HG03558 (cell line): Measurements from ENCODE around the gene ZNF467.

Source experiments
- ATAC-seq: cut with Tn5 transposase; IDR thresholded peaks from one replicate; pipeline ENCODE4 v1.9.1; 2021; ENCODE audit warnings: moderate number of reproducible peaks; ENCODE audit not compliant: unreplicated experiment; ENCODE audit errors: extremely low read depth

The ZNF467 gene

DNA sequence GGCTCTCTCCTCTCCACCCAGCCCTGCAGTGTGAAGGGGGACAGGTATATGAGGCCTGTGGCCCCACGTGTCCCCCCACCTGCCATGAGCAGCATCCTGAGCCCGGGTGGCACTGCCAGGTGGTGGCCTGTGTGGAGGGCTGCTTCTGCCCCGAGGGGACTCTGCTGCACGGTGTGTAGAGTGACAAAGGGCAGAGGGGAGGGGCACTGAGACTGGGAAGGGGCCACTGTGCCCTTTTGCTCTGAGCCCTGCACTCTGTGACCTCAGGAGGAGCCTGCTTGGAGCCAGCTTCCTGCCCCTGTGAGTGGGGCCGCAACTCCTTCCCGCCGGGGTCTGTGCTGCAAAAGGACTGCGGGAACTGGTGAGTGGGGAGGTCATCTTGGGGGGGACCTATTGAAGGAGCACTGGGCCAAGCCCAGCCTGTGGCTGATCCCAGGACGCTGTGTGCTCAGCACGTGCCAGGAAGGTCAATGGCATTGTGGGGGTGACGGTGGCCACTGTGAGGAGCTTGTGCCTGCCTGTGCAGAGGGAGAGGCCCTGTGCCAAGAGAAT is 15.0 kb upstream of the ZNF467 start:
- ATAC-seq = no peak

- no peak for ATAC-seq
These were observed 14.3 kb upstream of the ZNF467 start for GRCh38 chr7:149787428-149788299.

- no peak for ATAC-seq
These were observed 12.6 kb upstream of the ZNF467 start for GRCh38 chr7:149785983-149786382.

- ATAC-seq = no peak
These were observed 12.0 kb upstream of the ZNF467 start for GRCh38 chr7:149785402-149785801.

- no peak for ATAC-seq
These were observed 10.8 kb upstream of the ZNF467 start for GRCh38 chr7:149784251-149784608.

DNA sequence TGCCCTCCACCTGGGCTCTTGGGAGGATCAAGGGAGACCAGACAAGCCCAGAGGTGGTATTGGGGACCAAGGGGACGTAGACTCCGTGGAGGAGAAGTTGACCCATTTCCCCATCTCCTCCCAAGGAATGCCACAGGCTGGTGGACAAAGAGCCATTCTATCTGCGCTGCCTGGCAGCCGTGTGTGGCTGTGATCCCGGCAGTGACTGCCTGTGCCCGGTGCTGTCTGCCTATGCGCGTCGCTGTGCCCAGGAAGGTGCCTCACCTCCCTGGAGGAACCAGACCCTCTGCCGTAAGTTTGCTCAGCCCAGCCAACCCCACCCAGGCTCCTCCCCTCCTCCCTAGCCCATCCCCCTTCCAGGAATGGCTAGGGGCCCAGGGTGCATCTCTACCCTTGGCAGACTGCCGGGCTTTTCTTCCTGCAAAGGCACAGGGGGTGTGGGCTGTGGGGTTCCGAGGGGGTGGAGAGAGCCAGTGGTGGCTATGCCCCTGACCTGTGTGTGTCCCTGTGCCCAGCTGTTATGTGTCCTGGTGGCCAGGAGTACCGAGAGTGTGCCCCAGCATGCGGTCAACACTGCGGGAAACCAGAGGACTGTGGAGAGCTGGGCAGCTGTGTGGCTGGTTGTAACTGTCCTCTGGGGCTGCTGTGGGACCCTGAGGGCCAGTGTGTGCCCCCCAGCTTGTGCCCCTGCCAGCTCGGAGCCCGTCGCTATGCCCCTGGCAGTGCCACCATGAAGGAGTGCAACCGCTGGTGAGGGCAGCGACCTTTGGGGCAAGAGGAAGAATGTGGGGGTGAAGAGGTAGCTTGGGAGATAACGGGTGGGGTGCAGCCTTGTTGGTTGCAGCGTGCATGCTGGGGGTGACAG is 10.2 kb upstream of the ZNF467 start:
- ATAC-seq = no peak

DNA sequence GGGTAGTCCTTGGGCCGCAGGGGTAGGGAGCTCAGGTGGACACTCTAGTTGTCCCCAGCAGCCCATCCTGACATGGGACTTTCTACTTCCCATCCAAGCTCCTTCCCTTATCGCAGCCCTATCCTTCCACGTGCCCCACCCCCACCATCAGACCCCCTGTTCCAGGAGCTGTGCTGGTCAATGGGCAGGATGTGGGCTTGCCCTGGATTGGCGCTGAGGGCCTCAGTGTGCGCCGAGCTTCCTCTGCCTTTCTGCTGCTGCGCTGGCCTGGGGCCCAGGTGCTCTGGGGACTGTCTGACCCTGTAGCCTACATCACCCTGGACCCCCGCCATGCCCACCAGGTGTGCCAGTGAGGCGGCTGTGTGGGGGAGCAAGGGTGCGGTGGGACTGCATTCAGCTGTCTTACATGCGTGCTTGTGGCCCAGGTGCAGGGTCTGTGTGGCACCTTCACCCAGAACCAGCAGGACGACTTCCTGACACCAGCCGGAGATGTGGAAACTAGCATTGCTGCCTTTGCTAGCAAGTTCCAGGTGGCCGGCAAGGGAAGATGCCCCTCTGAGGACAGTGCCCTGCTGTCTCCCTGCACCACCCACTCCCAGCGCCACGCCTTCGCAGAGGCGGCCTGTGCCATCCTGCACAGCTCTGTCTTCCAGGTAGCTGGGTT is 9.4 kb upstream of the ZNF467 start:
- ATAC-seq = no peak

DNA sequence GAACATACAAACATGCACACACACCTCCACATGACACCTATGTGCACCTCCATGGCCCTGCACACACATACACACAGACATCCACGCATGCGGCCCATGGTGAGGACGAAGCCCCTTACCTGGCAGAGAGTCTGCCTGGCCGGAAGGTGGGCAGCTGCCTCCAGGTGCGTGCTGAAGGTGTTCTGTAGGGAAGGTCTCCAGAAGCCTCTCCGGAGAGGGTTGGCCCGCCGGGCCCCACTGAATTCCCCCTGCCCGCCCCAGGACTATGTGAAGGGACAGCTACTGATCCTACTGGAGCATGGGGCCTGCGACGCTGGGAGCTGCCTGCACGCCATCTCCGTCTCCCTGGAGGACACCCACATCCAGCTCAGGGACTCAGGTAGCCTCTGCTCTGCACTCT is 8.5 kb upstream of the ZNF467 start:
- no peak for ATAC-seq

GRCh38 chr7:149780636-149781419 is 7.4 kb upstream of the ZNF467 start:
- ATAC-seq = no peak

DNA sequence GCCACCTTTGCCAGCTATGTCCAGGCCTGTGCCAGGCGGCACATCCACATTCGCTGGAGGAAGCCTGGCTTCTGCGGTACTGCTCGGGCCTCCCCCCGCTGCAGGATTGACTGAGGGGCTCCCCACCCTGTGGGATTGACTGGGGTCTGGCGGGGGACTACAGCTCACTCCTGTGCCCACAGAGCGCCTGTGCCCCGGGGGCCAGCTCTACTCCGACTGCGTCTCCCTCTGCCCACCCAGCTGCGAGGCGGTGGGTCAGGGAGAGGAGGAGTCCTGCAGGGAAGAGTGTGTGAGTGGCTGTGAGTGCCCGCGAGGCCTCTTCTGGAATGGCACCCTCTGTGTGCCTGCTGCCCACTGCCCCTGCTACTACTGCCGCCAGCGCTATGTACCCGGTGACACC is 6.7 kb upstream of the ZNF467 start:
- no peak for ATAC-seq

- no peak for ATAC-seq
These were observed 6.1 kb upstream of the ZNF467 start for GRCh38 chr7:149779502-149779805.

DNA sequence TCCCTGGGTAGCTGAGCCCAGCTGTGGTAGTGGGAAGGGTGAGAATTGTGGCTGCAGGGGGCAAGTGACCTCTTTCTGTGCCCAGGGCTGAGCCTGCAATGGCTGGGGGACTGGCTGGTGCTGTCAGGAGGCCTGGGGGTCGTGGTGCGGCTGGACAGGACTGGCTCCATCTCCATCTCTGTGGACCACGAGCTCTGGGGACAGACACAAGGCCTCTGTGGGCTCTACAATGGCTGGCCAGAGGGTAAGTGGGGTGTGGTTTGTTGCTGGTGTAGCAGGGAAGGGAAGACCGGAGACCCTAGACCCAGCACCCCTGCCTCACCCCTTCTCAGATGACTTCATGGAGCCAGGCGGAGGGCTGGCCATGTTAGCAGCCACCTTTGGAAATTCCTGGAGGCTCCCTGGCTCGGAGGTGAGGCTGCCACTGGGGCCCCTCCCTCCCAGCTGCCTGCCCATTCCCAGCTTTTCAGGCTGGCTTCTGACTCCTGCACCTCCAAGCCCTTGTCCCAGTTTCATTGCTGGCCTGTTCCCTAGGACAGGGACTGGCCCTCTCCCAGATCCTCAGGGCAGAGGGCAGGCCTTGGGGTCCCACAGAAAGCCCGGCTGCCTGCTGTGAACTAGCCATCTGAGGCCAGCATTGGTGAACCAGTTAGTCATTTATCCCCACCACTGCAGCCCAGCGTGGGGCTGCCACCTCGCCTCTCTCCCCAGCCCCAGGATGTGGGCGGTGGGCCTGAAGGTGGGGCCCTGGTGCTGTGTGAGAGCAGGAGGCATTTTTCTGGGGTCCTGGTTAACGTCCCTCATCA is 5.5 kb upstream of the ZNF467 start:
- ATAC-seq = no peak

DNA sequence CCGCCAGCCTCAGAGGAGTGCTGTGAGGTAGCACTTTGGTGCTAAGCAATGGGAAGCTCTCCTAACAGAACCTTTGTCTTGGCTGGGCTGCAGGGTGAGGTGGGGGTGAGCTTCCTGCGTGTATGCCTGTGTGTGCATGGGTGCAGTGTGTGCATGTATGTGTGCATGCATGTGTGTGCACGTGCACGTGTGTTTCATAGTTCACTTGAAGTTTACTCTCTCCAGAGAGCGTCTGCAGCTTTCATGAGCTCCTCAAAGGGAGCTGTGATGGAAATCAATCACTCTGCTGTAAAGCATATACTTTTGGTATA is 4.9 kb upstream of the ZNF467 start:
- ATAC-seq = no peak

GRCh38 chr7:149777551-149778326 is 4.4 kb upstream of the ZNF467 start:
- no peak for ATAC-seq

DNA sequence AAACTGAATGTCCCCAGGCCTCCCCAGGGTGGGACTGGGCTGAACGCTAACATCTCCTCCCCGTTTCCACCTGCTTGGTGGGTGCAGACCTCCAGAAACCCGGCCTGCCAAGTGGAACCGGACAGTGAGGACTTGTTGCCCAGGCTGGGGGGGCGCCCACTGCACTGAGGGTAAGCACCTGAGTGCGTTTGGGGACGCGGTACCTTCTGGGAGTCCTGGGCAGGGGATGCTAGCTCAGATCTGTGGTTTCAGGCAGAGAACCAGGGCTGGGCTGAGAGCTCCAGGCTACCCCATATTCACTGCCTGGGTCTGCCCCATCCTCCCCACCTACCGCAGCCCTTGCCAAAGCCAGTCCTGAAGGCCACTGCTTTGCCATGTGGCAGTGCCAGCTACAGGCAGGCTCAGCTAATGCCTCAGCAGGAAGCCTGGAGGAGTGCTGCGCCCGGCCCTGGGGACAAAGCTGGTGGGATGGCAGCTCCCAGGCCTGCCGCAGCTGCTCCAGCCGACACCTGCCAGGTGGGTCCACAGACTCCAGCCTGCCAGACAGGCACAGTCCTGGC is 3.5 kb upstream of the ZNF467 start:
- no peak for ATAC-seq

DNA sequence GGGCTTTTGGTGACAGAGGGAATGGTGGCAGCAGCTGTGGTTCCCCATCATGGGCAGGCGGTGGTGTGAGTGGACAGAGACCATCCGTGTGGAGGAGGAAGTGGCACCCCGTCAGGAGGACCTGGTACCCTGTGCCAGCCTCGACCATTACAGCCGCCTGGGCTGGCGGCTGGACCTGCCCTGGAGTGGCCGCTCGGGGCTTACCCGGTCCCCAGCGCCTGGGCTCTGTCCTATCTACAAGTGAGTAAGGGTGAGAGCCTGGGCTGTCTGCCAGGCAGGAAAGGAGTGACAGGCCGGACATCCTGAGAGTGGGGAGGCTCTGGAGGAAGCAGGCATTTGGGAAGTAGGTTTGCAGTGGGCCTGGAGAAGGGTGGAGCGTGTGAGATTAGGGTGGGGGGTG is 2.9 kb upstream of the ZNF467 start:
- no peak for ATAC-seq

- no peak for ATAC-seq
These were observed 1.8 kb upstream of the ZNF467 start for GRCh38 chr7:149775176-149775556.
